Aorta (tissue), 5 donors: ENCODE measurements around the gene LDB1. TPM values are rescaled to one million over a fixed set of nuclear protein-coding genes. Genes with fewer than 3 reads are reported as not detected.

ENCODE experiments used
- ATAC-seq: fragments of 200-7000 bp; cut with Tn5 transposase; one replicate; pipeline ENCODE4 v1.9.1; 2022; ENCODE audit warnings: moderate library complexity; ENCODE audit not compliant: low FRiP score
- DNase-seq, 2 donors: peaks; one replicate each; pipeline ENCODE4 v3.0.0-alpha.2; 2020
- H3K27ac ChIP-seq, 2 donors: one replicate each; pipeline ENCODE4 v1.5.1; 2013; ENCODE audit warnings: low read length in 2 of 2, mild to moderate bottlenecking in 2 of 2, moderate library complexity in 2 of 2, control low read depth in 1 of 2, inconsistent platforms in 1 of 2, low read depth in 1 of 2
- H3K27me3 ChIP-seq, 2 donors: one replicate each; pipeline ENCODE4 v1.6.1; 2013; ENCODE audit warnings: control low read depth in 1 of 2, low read length in 1 of 2, mild to moderate bottlenecking in 1 of 2, moderate library complexity in 1 of 2; ENCODE audit not compliant: insufficient read depth in 2 of 2, control insufficient read depth in 1 of 2
- H3K36me3 ChIP-seq, 2 donors: one replicate each; pipeline ENCODE4 v1.6.1; 2013; ENCODE audit warnings: control low read depth in 1 of 2, low read length in 1 of 2, mild to moderate bottlenecking in 1 of 2; ENCODE audit not compliant: insufficient read depth in 2 of 2, control insufficient read depth in 1 of 2
- H3K4me1 ChIP-seq, 2 donors: one replicate each; pipeline ENCODE4 v1.6.1; 2013; ENCODE audit warnings: low read length in 2 of 2, control low read depth in 1 of 2, mild to moderate bottlenecking in 1 of 2, moderate library complexity in 1 of 2; ENCODE audit not compliant: insufficient read depth in 2 of 2, control insufficient read depth in 1 of 2
- H3K4me3 ChIP-seq, 2 donors: one replicate each; pipeline ENCODE4 v1.5.1; 2013; ENCODE audit warnings: low read length in 2 of 2, control low read depth in 1 of 2, mild to moderate bottlenecking in 1 of 2
- H3K9me3 ChIP-seq: one replicate; pipeline ENCODE4 v1.6.1; 2013; ENCODE audit warnings: mild to moderate bottlenecking, low read length; ENCODE audit not compliant: control insufficient read depth
- WGBS, 2 donors: extraction: QIAGEN DNeasy Blood & Tissue Kit; methylation state at CpG; one replicate each; pipeline ENCODE4 v1.1.7; 2013; 5-methylcytosine and 5-hydroxymethylcytosine counted together
- intact Hi-C, 2 donors: fragments of 100-400 bp; cut with DNase I; formaldehyde crosslinking; loops; one replicate each; pipeline versions ENCODE4 v1.14.2 to v1.15.0; 2022
- polyA plus RNA-seq, 2 donors: library from polyadenylated mRNA; stranded (reverse); fragments of 200-250 nt; gene quantifications; one replicate each; pipeline ENCODE4 v1.2.3, GENCODE V29; 2013
- total RNA-seq, 2 donors: library from RNA; stranded (reverse); fragmentation: NEBNext Ultra II Directional; extraction: Animal tissue kit (Norgen Biotek cat#: 25700); gene quantifications; one replicate each; pipeline ENCODE4 v1.2.1, GENCODE V29; 2021
- donor health status: healthy with polysubstance abuse.
- donor health status: Bipolar disorder and iron deficiency.
- donor health status: DM: no; HTN: no; CAD: no.
- donor health status: DM: no; HTN: no; CAD: no.
- donor health status: DM: yes; HTN: yes; CAD: no.

Gene LDB1
- total and polyA plus RNA-seq, 4 donors: 16.2 to 67.3 (median 42.9) TPM

DNA sequence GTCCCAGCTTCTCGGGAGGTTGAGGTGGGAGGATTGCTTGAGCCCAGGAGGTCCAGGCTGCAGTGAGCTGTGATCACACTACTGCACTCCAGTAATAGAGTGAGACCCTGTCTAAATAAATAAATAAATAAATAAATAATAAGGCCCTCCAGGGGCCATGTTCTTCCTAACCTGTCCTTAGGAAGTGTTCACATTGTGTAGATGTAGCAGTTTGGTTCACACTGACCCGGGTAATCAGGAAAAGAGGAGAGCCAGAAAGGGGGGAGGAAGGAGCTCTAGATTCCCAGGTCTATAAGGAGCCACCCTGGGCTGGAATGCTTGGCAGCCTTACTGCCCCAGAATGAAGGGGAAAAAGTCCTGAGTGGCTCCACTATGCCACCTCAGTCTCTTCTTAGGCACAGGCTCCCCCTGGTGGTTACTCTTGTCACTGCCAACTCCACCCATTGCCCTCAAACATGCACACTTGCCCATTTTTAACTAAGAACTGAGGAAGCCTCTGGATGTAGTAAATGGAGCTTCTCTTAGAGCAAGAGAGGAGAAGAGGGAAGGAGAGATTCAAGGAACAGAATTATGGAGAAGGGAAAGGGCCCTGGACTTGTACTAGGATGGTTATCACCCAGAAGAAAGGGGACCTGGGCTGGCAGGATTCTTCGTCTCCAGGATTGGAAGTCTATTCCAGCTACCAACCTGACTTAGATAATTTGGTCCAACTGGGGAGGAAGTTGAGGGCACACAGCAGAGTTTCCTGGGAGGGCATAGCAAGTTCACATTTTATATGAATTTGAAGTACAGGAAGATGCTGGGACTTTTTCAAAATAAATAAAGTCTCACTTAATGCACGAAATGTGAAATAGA is 47.3 kb downstream of the LDB1 start:
- no peak overlapping the region for H3K27ac ChIP-seq
- peak; percentile 74 for ATAC-seq
- H3K4me3 ChIP-seq: no peak overlapping the region
- H3K27me3 ChIP-seq: no peaks in the 10 kb centered on the region
- intact Hi-C loops: no loop called here
- no peaks in the 10 kb centered on the region for H3K4me1 ChIP-seq
- no peaks in the 10 kb centered on the region for H3K9me3 ChIP-seq
- WGBS, 2 donors: 77 to 86% methylated on average over 4 of the region's 4 CpGs
- no peaks in the 10 kb centered on the region for H3K36me3 ChIP-seq
- DNase-seq: peak; percentile 87 to 91

DNA sequence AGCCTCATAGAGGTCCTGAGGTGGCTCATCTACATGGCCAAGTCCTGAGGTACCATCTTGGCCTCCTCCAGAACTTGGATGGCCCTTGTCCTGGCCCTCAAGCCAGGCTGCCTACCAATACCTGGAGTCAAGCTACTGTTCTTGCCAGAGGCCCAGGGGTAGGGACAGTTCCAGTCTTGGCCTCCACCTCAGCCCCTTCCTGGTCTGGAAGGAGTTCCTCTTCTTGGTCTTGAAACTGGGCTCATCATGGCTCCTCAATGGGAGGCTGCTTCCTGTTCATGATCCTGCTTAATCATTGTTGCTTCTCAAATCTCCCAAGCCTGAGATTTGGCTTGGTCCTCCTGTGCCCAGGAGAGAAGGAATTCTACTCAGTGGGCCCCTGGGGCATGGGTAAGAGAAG is 51.1 kb downstream of the LDB1 start:
- H3K4me3 ChIP-seq: no peak overlapping the region
- DNase-seq (peak in 1 of 2 donors; percentile 38), ATAC-seq (no peak)
- no peak overlapping the region for H3K27ac ChIP-seq
- H3K36me3 ChIP-seq: no peaks in the 10 kb centered on the region
- intact Hi-C loops: no loop called here
- H3K9me3 ChIP-seq: no peaks in the 10 kb centered on the region
- H3K4me1 ChIP-seq: peaks cover 0 to 3% of the 10 kb centered on the region in 2 donors
- no peaks in the 10 kb centered on the region for H3K27me3 ChIP-seq

GRCh38 chr10:102068216-102068615 is 52.0 kb downstream of the LDB1 start:
- peak in 1 of 2 donors; percentile 74 for DNase-seq
- WGBS, 2 donors: 52 to 63% methylated on average over 1 of the region's 1 CpG
- intact Hi-C loops: no loop called here
- Histone ChIP-seq H3K9me3 (no peaks in the 10 kb centered on the region), H3K4me1 (peaks cover 0 to 3% of the 10 kb centered on the region in 2 donors), H3K27me3 (no peaks in the 10 kb centered on the region), H3K4me3 (no peak overlapping the region), H3K27ac (no peak overlapping the region), H3K36me3 (no peaks in the 10 kb centered on the region)
- no peak for ATAC-seq

- Histone ChIP-seq H3K36me3 (no peaks in the 10 kb centered on the region), H3K27me3 (no peaks in the 10 kb centered on the region), H3K4me1 (peaks cover 0 to 3% of the 10 kb centered on the region in 2 donors), H3K4me3 (no peak overlapping the region), H3K9me3 (no peaks in the 10 kb centered on the region), H3K27ac (no peak overlapping the region)
- intact Hi-C loops: no loop called here
- WGBS, 2 donors: 86% methylated on average over 18 of the region's 18 CpGs
- peak in 1 of 2 donors; percentile 73 for DNase-seq
- no peak for ATAC-seq
Measured at GRCh38 chr10:102067091-102067916, 52.9 kb downstream of the LDB1 start.

GRCh38 chr10:102066399-102067088 is 53.6 kb downstream of the LDB1 start:
- DNase-seq: peak; percentile 45 to 48
- intact Hi-C loops: no loop called here
- WGBS, 2 donors: 81 to 83% methylated on average over 16 of the region's 16 CpGs

GRCh38 chr10:102065561-102066398 is 54.4 kb downstream of the LDB1 start:
- Histone ChIP-seq H3K9me3 (no peaks in the 10 kb centered on the region), H3K4me3 (peak overlapping the region; percentile 67 to 68), H3K27me3 (no peaks in the 10 kb centered on the region), H3K36me3 (no peaks in the 10 kb centered on the region), H3K4me1 (peaks cover 0 to 3% of the 10 kb centered on the region in 2 donors), H3K27ac (peak overlapping the region; percentile 19 to 42)
- WGBS, 2 donors: 6% methylated on average over 54 to 63 of the region's 63 CpGs
- intact Hi-C loops: loop anchor here in 1 of 2 donors (1.0 kb wide), 1 partner anchor 9 kb away; the partner anchor contains the start of gene ARMH3
- DNase-seq: peak; percentile 51 to 82
- ATAC-seq: peak; percentile 45

More at GRCh38 chr10:102066399-102067088, 53.6 kb downstream of the LDB1 start:
- no peaks in the 10 kb centered on the region for H3K9me3 ChIP-seq
- peak overlapping the region in 1 of 2 donors; percentile 42 for H3K27ac ChIP-seq
- no peaks in the 10 kb centered on the region for H3K36me3 ChIP-seq
- ATAC-seq: no peak
- peak overlapping the region in 1 of 2 donors; percentile 68 for H3K4me3 ChIP-seq
- no peaks in the 10 kb centered on the region for H3K27me3 ChIP-seq
- H3K4me1 ChIP-seq: peaks cover 0 to 3% of the 10 kb centered on the region in 2 donors

DNA sequence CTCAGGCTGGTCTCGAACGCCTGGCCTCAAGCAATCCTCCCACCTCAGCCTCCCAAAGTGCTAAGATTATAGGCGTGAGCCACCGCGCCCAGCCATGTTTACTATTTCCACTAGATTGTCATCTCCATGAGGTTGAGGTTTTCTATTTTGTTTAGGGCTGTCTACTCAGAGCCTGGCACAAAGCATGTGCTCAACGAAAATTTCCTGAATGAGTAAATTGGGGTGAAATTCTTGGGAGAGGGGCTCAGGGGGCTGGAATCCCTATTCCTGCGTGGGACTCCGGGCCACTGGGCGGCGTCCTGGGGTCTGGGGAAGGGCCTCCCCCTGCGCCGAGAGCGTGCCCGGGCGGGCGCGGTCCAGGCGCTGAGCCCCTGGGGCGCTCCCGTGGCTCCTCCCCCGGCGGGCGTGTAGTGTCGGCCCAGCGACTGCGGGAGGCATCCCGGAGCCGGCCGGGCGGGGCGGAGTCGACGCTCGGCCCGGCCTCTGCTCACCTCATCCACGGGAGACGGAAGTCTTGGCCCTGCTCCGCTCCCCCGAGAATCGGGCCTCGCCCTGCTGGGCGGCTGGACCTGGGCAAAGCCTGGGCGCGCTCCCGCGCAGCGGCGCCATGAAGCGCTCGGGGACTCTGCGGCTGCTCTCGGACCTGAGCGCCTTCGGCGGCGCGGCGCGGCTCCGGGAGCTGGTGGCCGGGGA is 55.2 kb downstream of the LDB1 start, which contains the start of gene HPS6:
TSS of gene HPS6 (plus strand) at position 482 of the 693 bp plus-strand sequence. CDS start at position 608, 126 bp downstream.
- Histone ChIP-seq H3K27me3 (no peaks in the 10 kb centered on the region), H3K27ac (peak within 1 kb of the TSS; percentile 19 to 42), H3K4me3 (peak within 1 kb of the TSS; percentile 67 to 68), H3K9me3 (no peaks in the 10 kb centered on the region), H3K4me1 (peaks cover 0 to 3% of the 10 kb centered on the region in 2 donors), H3K36me3 (no peaks in the 10 kb centered on the region)
- peak; percentile 96 for ATAC-seq
- peak; percentile 95 to 97 for DNase-seq
- 2% methylated on average over 48 to 61 of the region's 61 CpGs for WGBS, 2 donors
- intact Hi-C loops: loop anchor here in 1 of 2 donors (1.0 kb wide), 1 partner anchor 9 kb away; the partner anchor contains the start of gene ARMH3
